Measurements from ENCODE around the gene CARD9. TPM values are rescaled to one million over a fixed set of nuclear protein-coding genes. Genes with fewer than 3 reads are reported as not detected.

The CARD9 gene
- total RNA-seq, 4 donors from 2014 or later = 1.1 to 5.6 (median 2.0) TPM

DNA sequence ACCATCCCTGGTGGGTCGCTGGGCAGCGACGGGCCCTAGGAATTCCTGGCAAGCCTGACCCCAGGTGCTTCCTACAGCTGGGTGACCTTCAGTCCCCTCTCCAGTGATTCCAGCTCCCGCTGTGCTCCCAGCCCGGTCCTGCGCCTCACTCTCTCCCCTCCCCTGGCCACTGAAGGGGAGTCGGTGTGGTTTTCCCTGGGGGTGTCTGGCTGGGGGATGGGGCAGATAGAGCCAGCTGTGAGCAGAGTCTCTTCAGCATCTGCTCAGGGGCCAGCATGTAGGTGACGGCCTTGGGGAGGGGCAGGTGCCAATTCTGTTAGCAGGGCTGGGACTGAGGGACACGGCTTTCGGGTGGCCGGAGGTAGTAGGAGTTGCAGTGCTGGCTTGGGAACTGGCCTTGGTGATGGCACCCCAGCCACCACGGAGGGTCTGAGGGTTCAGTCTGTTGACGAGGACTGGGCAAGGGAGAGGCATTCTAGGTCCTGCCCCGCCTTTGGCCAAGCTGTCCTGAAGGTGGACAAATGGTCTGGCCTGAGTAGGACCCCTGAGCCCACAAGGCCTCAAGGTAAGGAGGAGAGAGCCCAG is 43.0 kb downstream of the CARD9 start:
- WGBS, 2 donors (ENCODE audit: low coverage in 1 of 2) = 83% methylated on average over 14 of the region's 14 CpGs; no CpG with 5 or more reads in 1 of the 2 donors
- intact Hi-C loops (cut with DNase I; ENCODE audit: low total_unique reads) = loop anchor here (10.0 kb wide), 1 partner anchor 74 kb away; the partner anchor contains the start of gene SNAPC4

DNA sequence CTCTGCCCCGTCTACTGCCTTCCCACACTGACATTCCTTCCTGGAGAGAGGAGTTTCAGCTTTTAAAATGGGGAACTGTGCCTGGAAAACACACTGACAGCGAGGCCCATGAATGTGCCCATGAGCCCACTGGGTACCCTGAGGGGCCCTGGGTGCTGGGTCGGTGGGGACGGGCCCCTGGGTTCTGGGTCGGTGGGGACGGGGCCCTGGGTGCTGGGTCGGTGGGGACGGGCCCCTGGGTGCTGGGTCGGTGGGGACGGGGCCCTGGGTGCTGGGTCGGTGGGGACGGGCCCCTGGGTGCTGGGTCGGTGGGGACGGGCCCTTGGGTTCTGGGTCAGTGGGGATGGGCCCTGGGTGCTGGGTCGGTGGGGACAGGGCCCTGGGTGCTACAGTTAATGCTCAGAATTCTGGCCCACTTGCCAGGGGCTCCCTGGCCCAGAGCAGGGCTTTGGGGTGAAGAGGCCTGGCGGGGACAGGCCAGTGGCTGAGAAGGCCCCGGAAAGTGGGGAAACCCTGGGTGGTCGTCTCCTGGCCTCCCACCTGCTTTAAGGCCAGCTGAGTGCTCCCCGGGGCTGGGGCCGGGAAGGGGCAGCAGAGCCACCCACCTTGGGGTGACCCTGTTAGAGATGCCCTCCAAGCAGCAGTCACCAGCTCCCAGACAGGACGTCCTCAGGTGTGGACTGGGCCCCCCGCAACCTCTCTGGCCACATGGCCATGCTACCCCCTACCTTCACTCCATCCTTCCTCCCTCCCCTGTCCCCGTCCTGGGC is 43.6 kb downstream of the CARD9 start:
- TF ChIP-seq POLR2A (IDR thresholded peaks at IDR 0.05) = no peak
- TF ChIP-seq POLR2AphosphoS5 (IDR thresholded peaks at IDR 0.05) = no peak
- TF ChIP-seq, protein P1, sequence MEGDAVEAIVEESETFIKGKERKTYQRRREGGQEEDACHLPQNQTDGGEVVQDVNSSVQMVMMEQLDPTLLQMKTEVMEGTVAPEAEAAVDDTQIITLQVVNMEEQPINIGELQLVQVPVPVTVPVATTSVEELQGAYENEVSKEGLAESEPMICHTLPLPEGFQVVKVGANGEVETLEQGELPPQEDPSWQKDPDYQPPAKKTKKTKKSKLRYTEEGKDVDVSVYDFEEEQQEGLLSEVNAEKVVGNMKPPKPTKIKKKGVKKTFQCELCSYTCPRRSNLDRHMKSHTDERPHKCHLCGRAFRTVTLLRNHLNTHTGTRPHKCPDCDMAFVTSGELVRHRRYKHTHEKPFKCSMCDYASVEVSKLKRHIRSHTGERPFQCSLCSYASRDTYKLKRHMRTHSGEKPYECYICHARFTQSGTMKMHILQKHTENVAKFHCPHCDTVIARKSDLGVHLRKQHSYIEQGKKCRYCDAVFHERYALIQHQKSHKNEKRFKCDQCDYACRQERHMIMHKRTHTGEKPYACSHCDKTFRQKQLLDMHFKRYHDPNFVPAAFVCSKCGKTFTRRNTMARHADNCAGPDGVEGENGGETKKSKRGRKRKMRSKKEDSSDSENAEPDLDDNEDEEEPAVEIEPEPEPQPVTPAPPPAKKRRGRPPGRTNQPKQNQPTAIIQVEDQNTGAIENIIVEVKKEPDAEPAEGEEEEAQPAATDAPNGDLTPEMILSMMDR (IDR thresholded peaks at IDR 0.05) = no peak
- TF ChIP-seq EP300 (IDR thresholded peaks at IDR 0.05; ENCODE audit: low read depth) = no peak
- H3K27me3 ChIP-seq = peaks cover 28% of the 10 kb centered on the region
- no peak overlapping the region for H3K27ac ChIP-seq
- DNase-seq = no peak
- H3K4me1 ChIP-seq = peaks cover 7 to 34% (median 18%) of the 10 kb centered on the region in 4 donors
- in situ Hi-C loops (cut with MboI; ENCODE audit: low pct_ligation_motif_present in 1 of 4, low pct_unique_long_range_greater_than_20kb in 1 of 4, low sequenced_read_pairs in 3 of 4) (no loop called here), intact Hi-C loops (cut with DNase I; ENCODE audit: low total_unique reads) (loop anchor here (10.0 kb wide), 1 partner anchor 75 kb away; the partner anchor contains the start of gene SNAPC4)
- 78% methylated on average over 22 of the region's 23 CpGs; no CpG with 5 or more reads in 1 of the 2 donors for WGBS, 2 donors (ENCODE audit: low coverage in 1 of 2)
- no peak overlapping the region for H3K4me3 ChIP-seq
- H3K36me3 ChIP-seq = no peaks in the 10 kb centered on the region
- H3K9me3 ChIP-seq = no peaks in the 10 kb centered on the region

More for the DNA sequence above, 43.0 kb downstream of the CARD9 start:
- no peak for DNase-seq
- TF ChIP-seq, protein P1 (IDR thresholded peaks at IDR 0.05) = no peak
- TF ChIP-seq POLR2AphosphoS5 (IDR thresholded peaks at IDR 0.05) (no peak), POLR2A (IDR thresholded peaks at IDR 0.05) (no peak), EP300 (IDR thresholded peaks at IDR 0.05; ENCODE audit: low read depth) (no peak)
- Histone ChIP-seq H3K27ac (no peak overlapping the region), H3K4me1 (peaks cover 7 to 34% (median 18%) of the 10 kb centered on the region in 4 donors), H3K27me3 (peaks cover 27% of the 10 kb centered on the region), H3K9me3 (no peaks in the 10 kb centered on the region), H3K4me3 (no peak overlapping the region), H3K36me3 (no peaks in the 10 kb centered on the region)
- in situ Hi-C loops (cut with MboI; ENCODE audit: low pct_ligation_motif_present in 1 of 4, low pct_unique_long_range_greater_than_20kb in 1 of 4, low sequenced_read_pairs in 3 of 4) = no loop called here

DNA sequence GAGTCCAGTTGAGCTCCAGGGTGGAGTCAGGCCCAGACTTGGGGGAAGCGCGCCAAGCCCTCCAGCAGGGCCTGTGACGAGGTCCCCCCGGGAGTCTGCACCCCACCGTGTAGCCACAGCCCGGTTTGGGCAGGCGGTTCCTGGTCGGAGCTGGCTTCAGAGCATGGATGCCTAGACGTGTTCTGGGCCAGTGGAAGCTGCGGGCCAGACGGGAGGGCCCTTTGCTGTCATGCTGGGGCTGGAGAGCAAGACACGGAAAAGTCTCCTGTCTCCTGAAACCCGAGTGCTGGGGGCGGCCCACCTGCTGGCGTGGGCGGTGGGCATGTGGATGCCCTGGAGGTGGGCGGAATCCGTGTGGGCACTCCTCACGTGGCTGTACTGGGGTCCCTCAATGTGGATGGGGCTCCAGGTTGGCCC is 44.2 kb downstream of the CARD9 start:
- H3K9me3 ChIP-seq = no peaks in the 10 kb centered on the region
- H3K4me3 ChIP-seq = peak overlapping the region in 1 of 4 donors; percentile 59
- WGBS, 2 donors (ENCODE audit: low coverage in 1 of 2) = 73% methylated on average over 18 of the region's 19 CpGs; no CpG with 5 or more reads in 1 of the 2 donors
- peaks cover 28% of the 10 kb centered on the region for H3K27me3 ChIP-seq
- no peaks in the 10 kb centered on the region for H3K36me3 ChIP-seq
- no peak for DNase-seq
- TF ChIP-seq, protein P1 (IDR thresholded peaks at IDR 0.05) = no peak
- TF ChIP-seq POLR2AphosphoS5 (IDR thresholded peaks at IDR 0.05) = no peak
- TF ChIP-seq POLR2A (IDR thresholded peaks at IDR 0.05) = no peak
- TF ChIP-seq EP300 (IDR thresholded peaks at IDR 0.05; ENCODE audit: low read depth) = no peak
- in situ Hi-C loops (cut with MboI; ENCODE audit: low pct_ligation_motif_present in 1 of 4, low pct_unique_long_range_greater_than_20kb in 1 of 4, low sequenced_read_pairs in 3 of 4) = no loop called here
- H3K4me1 ChIP-seq = peaks cover 7 to 34% (median 18%) of the 10 kb centered on the region in 4 donors
- intact Hi-C loops (cut with DNase I; ENCODE audit: low total_unique reads) = no loop called here
- H3K27ac ChIP-seq = peak overlapping the region in 2 of 4 donors; percentile 71 to 73

DNA sequence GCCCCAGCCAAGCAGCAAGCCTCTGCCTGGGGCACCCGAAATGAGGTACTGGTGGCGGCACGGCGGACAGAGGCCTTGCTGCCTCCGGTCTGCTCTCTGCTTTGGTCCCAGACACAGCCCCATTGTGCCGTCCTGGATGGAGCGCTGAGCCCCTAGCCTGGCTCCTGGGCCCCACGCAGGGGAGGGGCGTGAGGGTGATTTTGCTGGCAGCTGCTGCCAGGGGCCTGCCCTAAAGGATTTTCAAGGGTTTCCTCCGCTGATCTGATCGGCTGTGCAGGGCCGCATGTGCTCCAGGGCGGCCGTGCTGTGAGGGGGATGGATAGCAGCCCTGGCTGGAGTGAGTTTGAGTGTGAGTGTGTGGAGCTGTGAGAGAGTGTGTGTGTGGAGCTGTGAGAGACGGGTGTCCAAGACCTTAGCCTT is 44.8 kb downstream of the CARD9 start:
- Histone ChIP-seq H3K27me3 (peaks cover 28% of the 10 kb centered on the region), H3K36me3 (no peaks in the 10 kb centered on the region), H3K9me3 (no peaks in the 10 kb centered on the region), H3K4me1 (peaks cover 7 to 34% (median 18%) of the 10 kb centered on the region in 4 donors), H3K4me3 (peak overlapping the region in 2 of 4 donors; percentile 50 to 59), H3K27ac (peak overlapping the region; percentile 71 to 80 (median 76))
- intact Hi-C loops (cut with DNase I; ENCODE audit: low total_unique reads) = no loop called here
- WGBS, 2 donors (ENCODE audit: low coverage in 1 of 2) = 40% methylated on average over 15 of the region's 15 CpGs; no CpG with 5 or more reads in 1 of the 2 donors
- no peak for TF ChIP-seq POLR2A (IDR thresholded peaks at IDR 0.05)
- TF ChIP-seq POLR2AphosphoS5 (IDR thresholded peaks at IDR 0.05) = no peak
- TF ChIP-seq, protein P1 (IDR thresholded peaks at IDR 0.05) = no peak
- TF ChIP-seq EP300 (IDR thresholded peaks at IDR 0.05; ENCODE audit: low read depth) = no peak
- in situ Hi-C loops (cut with MboI; ENCODE audit: low pct_ligation_motif_present in 1 of 4, low pct_unique_long_range_greater_than_20kb in 1 of 4, low sequenced_read_pairs in 3 of 4) = no loop called here
- no peak for DNase-seq

All from transverse colon (tissue), 4 donors.